ENCODE measurements around the gene IKZF4.
"Not testable (repeated sequence)": the region's sequence is repeated elsewhere in the genome, so short reads cannot be mapped to it uniquely, and the experiment has no call there.

The IKZF4 gene
- 0.67 to 12.1 (median 4.8) reads per million in 9 experiments for total RNA-seq

DNA sequence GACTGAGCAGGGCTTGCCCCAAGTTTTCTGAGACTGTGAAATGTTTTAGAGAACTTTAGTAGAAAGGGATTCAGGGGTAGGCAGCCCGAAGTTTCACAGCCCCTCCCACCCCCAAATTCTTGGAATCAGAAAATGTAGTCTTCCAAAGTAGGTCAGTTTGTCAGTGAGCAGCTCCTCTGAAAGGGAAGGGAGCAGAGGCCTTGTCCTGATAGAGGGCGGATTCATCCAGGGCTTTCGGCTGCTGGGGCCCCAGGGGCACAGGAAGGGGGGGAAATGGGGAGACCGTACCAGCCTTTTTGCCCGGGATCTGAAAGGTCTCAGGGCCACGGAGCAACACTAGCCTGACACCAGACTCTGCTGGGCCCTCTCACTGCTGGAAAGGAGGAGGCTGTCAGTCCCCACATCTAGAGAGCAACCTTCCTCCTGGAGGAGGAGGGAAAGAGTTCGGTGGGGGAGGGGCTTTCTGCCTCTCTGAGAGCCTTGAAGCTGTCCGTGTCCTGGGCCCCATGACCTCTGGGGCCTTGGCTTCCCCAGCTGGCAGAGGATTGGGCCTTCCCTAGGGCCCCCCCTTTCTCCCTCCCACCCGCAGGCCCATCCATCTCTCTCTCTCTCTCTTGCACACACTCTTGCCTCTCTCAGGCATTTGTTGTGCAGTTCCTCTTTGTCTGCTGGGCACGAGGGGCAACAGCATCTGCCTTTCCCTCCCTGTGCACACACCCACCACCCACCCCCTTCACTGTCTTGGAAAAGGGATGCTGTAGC lies at the start of gene IKZF4:
IKZF4 (plus strand) TSS at position 621 of the 762 bp plus-strand sequence. CDS start 451 bp downstream, outside the sequence.
- Mint-ChIP-seq H3K27me3 (no peaks in the 10 kb centered on the region), H3K27ac (peak within 1 kb of the TSS; percentile 42 to 57), H3K36me3 (ENCODE audit: insufficient read depth) (peaks cover 6% of the 10 kb centered on the region), H3K4me3 (peak within 1 kb of the TSS; percentile 67 to 76), H3K9me3 (no peaks in the 10 kb centered on the region), H3K4me1 (ENCODE audit: low read depth in 2 of 2) (peaks cover 0 to 6% of the 10 kb centered on the region in 2 donors)
- ATAC-seq (replicated peaks) (peak; percentile 57), DNase-seq (no peak)

DNA sequence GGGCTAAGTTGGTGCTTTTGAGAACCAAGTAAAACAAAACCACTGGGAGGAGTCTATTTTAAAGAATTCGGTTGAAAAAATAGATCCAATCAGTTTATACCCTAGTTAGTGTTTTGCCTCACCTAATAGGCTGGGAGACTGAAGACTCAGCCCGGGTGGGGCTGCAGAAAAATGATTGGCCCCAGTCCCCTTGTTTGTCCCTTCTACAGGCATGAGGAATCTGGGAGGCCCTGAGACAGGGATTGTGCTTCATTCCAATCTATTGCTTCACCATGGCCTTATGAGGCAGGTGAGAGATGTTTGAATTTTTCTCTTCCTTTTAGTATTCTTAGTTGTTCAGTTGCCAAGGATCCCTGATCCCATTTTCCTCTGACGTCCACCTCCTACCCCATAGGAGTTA lies 48.8 kb upstream of the IKZF4 start:
- no peak overlapping the region for H3K27ac Mint-ChIP-seq
- ATAC-seq (replicated peaks): no peak
- H3K27me3 Mint-ChIP-seq: no peaks in the 10 kb centered on the region
- no peaks in the 10 kb centered on the region for H3K9me3 Mint-ChIP-seq
- peaks cover 19 to 20% of the 10 kb centered on the region in 2 donors for H3K4me1 Mint-ChIP-seq (ENCODE audit: low read depth in 2 of 2)
- H3K36me3 Mint-ChIP-seq (ENCODE audit: insufficient read depth): peaks cover 5% of the 10 kb centered on the region
- H3K4me3 Mint-ChIP-seq: no peak overlapping the region
- no peak for DNase-seq

DNA sequence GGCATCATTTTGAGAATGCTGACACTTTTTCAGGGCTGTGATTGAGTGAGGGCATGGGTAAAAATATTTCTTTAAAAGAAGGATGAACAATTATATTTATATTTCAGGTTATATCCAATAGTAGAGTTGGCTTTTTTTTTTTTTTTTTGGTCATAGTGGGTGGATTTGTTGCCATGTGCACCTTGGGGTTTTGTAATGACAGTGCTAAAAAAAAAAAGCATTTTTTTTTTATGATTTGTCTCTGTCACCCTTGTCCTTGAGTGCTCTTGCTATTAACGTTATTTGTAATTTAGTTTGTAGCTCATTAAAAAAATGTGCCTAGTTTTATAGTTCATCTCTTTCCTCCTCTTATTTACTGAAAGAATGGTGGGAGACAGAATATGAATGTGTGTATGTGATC lies 48.4 kb upstream of the IKZF4 start:
- no peak for DNase-seq
- Mint-ChIP-seq H3K36me3 (ENCODE audit: insufficient read depth) (peaks cover 5% of the 10 kb centered on the region), H3K9me3 (no peaks in the 10 kb centered on the region), H3K4me1 (ENCODE audit: low read depth in 2 of 2) (peaks cover 17 to 18% of the 10 kb centered on the region in 2 donors), H3K4me3 (no peak overlapping the region), H3K27me3 (no peaks in the 10 kb centered on the region), H3K27ac (no peak overlapping the region)
- no peak for ATAC-seq (replicated peaks)

DNA sequence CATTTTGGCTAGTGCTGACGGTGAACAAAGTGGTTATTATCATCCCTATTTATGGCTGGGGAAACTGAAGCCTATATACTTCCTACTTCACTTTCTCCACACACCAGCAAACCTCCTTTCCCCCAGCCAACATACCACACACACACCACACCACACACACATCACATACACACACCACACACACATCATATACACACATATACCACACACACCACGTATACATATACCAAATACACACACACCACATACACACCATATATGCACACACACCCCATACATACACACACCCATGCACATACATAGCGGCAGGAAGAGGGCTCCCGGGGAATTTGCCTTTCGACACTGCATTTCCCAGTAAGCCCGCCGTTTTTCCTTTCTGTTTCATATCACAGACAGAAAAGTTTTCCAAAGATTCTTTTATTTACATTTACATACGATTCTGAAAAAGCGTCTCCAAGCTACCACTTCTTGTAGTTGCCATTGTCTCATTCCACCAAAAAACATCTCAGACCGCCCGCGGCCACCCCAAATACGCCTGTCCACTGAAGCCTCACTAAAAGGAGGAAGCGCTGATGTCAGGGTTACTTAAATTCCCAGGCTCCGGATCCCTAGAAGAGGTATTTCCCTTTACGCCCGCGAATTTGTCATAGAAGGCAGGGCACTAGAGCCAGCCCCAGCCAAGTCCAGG lies 47.8 kb upstream of the IKZF4 start:
- DNase-seq (no peak), ATAC-seq (replicated peaks) (no peak)
- Mint-ChIP-seq H3K27me3 (no peaks in the 10 kb centered on the region), H3K27ac (no peak overlapping the region), H3K4me3 (no peak overlapping the region), H3K9me3 (no peaks in the 10 kb centered on the region), H3K4me1 (ENCODE audit: low read depth in 2 of 2) (peaks cover 15% of the 10 kb centered on the region in 2 donors), H3K36me3 (ENCODE audit: insufficient read depth) (peaks cover 5% of the 10 kb centered on the region)

DNA sequence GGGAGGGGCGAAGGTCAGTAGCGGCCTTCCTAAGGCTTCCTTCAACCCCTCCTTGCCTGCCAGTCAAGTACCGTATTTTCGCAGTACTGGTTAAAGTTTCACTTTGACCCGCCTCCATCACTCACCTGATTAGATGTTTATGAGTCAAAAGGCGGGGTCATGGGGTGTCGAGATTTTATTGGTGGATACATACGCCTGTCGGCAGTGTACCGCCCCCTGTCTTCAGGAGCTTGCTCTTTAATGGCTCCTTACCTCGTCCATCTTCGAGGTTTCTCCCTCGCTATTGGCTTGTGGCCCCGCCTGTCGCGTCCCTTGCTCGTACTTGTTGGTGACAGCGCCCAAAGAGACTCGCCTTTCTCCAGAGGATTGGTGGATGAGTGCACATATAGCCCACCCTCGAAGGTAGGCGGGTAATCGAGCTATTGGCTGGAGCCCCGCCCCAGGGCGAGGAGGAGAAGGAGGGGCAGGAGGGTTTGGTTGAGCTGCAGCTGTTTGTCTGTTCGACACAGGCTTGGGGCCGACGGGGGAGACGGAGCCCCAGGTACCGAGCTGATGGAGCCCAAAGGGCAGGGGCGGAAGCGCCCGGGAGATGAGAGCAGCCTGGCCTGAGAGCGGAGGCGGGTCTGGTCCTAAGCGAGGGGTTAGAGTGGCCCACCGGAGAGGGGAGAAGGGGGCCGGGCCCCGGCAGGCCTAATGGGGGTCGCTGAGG lies 47.1 kb upstream of the IKZF4 start, which contains the start of gene RAB5B:
RAB5B (plus strand) TSS at position 480 of the 709 bp plus-strand sequence. CDS start 12,883 bp downstream, outside the sequence.
- Mint-ChIP-seq H3K4me1 (ENCODE audit: low read depth in 2 of 2) (peaks cover 16 to 18% of the 10 kb centered on the region in 2 donors), H3K4me3 (no peak within 1 kb of the TSS), H3K36me3 (ENCODE audit: insufficient read depth) (peaks cover 5% of the 10 kb centered on the region), H3K9me3 (no peaks in the 10 kb centered on the region), H3K27me3 (no peaks in the 10 kb centered on the region), H3K27ac (no peak within 1 kb of the TSS)
- DNase-seq (peak; percentile 95 to 97 (median 96)), ATAC-seq (replicated peaks) (peak; percentile 88)

DNA sequence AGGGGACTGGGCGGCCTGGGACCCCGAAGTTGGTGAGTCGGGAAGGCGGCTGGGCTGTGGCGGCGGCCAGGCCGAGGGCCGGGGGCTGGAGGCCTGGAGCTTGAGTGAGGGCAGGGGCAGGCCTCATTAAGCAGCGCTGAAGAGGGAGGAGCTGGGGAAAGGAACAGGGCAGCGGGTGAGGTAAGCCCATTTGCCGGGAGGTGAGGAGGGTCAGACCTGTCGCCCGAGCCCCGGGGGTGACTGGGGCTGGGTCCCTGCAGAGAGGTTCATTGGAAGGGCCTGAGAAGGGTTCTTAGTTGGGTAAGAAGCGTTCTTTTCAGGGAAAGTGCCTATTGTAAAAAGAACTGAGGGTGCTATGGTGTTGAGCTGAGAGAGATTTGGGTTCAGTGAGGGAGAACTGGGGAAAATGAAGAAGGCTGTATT lies 46.5 kb upstream of the IKZF4 start:
- Mint-ChIP-seq H3K9me3 (no peaks in the 10 kb centered on the region), H3K4me1 (ENCODE audit: low read depth in 2 of 2) (peaks cover 19 to 23% of the 10 kb centered on the region in 2 donors), H3K27me3 (no peaks in the 10 kb centered on the region), H3K4me3 (no peak overlapping the region), H3K36me3 (ENCODE audit: insufficient read depth) (peaks cover 5% of the 10 kb centered on the region), H3K27ac (no peak overlapping the region)
- peak in 1 of 3 experiments; percentile 31 for DNase-seq
- no peak for ATAC-seq (replicated peaks)

DNA sequence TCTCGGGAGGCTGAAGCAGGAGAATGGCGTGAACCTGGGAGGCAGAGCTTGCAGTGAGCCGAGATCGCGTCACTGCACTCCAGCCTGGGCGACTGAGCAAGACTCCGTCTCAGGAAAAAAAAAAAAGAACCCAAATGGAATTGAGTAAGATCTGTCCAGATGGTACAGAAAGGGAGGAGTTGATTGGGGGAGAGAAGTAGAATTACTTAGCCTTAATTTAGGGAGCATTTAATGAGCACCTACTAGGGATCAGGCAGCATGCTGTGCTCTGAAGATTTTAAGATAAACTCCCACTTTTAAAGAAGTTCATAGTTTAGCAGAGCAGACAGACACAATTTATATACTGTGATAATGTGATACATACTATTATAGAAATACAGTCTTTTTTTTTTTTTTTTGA lies 42.5 kb upstream of the IKZF4 start:
- ATAC-seq (replicated peaks) (no peak), DNase-seq (no peak)
- peak overlapping the region; percentile 35 to 49 for H3K27ac Mint-ChIP-seq
- peaks cover 24% of the 10 kb centered on the region for H3K36me3 Mint-ChIP-seq (ENCODE audit: insufficient read depth)
- H3K4me1 Mint-ChIP-seq (ENCODE audit: low read depth in 2 of 2): peaks cover 19 to 29% of the 10 kb centered on the region in 2 donors
- H3K9me3 Mint-ChIP-seq: no peaks in the 10 kb centered on the region
- peak overlapping the region in 1 of 2 donors; percentile 17 for H3K4me3 Mint-ChIP-seq
- no peaks in the 10 kb centered on the region for H3K27me3 Mint-ChIP-seq

DNA sequence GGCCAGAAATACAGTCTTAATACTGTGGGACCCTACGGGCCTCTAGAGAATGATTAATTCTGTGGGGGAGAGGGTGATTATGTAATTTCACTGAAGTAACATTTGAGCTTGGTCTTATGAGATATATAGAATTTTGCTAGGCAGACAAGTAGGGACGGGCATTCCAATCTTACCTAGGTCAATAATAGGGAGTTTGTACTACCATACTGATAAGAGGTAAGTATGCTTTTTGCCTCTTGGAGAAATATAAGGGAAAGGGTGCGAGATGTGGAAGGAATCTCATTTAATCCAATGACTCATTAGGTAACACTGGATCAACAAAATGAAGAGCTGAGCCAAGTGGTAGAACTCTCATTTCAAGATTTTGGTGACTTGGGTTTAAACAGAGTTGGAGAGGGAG lies 41.8 kb upstream of the IKZF4 start:
- Mint-ChIP-seq H3K36me3 (ENCODE audit: insufficient read depth) (peaks cover 30% of the 10 kb centered on the region), H3K27ac (no peak overlapping the region), H3K4me1 (ENCODE audit: low read depth in 2 of 2) (peaks cover 20 to 29% of the 10 kb centered on the region in 2 donors), H3K9me3 (no peaks in the 10 kb centered on the region), H3K4me3 (no peak overlapping the region), H3K27me3 (no peaks in the 10 kb centered on the region)
- no peak for DNase-seq
- no peak for ATAC-seq (replicated peaks)

DNA sequence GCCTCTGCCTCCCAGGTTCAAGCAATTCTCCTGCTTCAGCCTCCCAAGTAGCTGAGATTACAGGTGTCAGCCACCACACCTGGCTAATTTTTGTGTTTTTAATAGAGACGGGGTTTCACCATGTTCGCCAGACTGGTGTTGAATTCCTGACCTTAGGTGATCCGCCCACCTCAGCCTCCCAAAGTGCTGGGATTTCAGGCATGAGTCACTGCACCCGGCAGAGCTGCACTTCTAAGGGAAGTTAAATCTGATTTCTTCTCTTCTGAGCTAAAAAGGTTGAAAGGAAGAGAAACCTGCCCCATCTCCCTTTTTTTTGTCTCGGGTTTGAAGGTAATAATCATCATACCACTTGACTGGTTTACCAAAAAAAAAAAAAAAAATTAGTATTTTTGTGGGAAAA lies 39.0 kb upstream of the IKZF4 start:
- Mint-ChIP-seq H3K4me1 (ENCODE audit: low read depth in 2 of 2) (peaks cover 13 to 31% of the 10 kb centered on the region in 2 donors), H3K36me3 (ENCODE audit: insufficient read depth) (peaks cover 42% of the 10 kb centered on the region)
- not testable (repeated sequence) for H3K9me3 Mint-ChIP-seq; H3K27me3 Mint-ChIP-seq; H3K27ac Mint-ChIP-seq; H3K4me3 Mint-ChIP-seq; DNase-seq; ATAC-seq (replicated peaks)

DNA sequence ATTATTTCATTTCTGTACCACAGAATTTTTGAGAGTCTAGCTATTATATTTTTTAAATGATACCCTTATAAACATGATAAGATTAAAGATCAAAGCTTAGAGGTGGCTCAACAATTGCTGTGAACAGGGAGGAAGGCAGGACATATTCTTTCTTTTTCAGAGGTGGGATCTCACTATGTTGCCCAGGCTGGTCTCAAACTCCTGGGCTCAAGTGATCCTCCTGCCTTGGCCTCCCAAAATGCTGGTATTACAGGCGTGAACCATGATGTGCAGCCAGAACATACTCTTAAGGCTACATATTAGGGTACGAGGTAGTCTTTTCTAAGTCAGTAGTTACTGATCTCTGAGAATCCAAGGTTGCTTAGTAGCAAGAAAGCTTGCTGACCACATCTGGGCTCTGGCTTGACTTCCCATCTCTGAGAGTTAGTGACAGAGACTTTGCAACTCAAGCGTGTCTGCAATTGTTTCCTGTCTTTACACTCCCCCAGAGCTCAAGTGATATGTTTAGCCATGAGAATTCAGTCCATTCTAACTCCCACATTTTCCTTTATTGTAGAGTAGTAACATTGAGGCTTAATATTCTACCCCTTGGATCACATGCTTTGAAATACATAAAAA lies 38.4 kb upstream of the IKZF4 start:
- no peak overlapping the region for H3K4me3 Mint-ChIP-seq
- H3K9me3 Mint-ChIP-seq: no peaks in the 10 kb centered on the region
- ATAC-seq (replicated peaks) (no peak), DNase-seq (no peak)
- peaks cover 10 to 30% of the 10 kb centered on the region in 2 donors for H3K4me1 Mint-ChIP-seq (ENCODE audit: low read depth in 2 of 2)
- no peak overlapping the region for H3K27ac Mint-ChIP-seq
- peaks cover 44% of the 10 kb centered on the region for H3K36me3 Mint-ChIP-seq (ENCODE audit: insufficient read depth)
- no peaks in the 10 kb centered on the region for H3K27me3 Mint-ChIP-seq

DNA sequence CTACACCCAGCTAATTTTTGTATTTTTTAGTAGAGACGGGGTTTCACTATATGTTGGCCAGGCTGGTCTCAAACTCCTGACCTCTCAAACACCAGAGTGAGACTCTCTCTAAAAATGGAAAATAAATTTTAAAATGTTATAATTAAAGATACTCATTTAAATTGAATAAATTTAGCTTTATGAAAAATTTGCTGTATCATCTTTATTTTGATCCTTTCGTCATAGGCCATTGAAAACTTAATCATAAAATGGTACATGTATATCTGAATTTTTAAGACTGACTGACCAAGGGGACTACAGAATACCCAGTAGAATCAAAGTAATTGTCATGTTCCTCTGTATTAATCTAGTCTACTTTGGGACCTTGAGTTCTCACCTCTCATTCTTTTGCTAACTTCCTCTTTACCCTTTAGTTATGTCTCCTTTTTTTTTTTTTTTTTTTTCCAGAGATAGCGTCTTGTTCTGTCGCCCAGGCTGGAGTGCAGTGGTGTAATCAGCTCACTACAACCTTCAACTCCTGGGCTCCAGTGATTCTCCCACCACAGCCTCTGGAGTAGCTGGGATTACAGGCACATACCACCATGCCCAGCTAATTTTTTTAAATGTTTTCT lies 37.5 kb upstream of the IKZF4 start:
- H3K36me3 Mint-ChIP-seq (ENCODE audit: insufficient read depth): peaks cover 52% of the 10 kb centered on the region
- no peak for ATAC-seq (replicated peaks)
- no peaks in the 10 kb centered on the region for H3K27me3 Mint-ChIP-seq
- H3K4me3 Mint-ChIP-seq: no peak overlapping the region
- no peak overlapping the region for H3K27ac Mint-ChIP-seq
- H3K9me3 Mint-ChIP-seq: no peaks in the 10 kb centered on the region
- peaks cover 6 to 23% of the 10 kb centered on the region in 2 donors for H3K4me1 Mint-ChIP-seq (ENCODE audit: low read depth in 2 of 2)
- no peak for DNase-seq

DNA sequence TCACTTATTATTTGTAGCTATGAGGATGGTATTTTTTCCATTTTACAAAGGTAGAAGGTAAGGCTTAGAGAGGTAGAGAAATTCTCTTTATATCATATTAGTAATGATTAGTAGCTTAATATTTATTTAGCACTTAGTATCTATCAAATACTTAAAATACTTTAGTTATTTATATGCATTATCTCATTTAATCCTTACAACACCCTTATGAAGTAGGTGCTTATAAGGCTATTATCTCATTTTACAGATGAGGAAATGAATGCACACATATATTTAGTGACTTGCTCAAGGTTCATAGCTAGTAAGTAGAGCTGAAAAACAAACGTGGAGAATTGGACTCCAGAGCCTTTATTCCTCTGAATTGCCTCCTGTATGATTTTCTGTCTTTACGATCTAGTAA lies 36.0 kb upstream of the IKZF4 start:
- H3K27ac Mint-ChIP-seq: no peak overlapping the region
- no peaks in the 10 kb centered on the region for H3K9me3 Mint-ChIP-seq
- no peak for ATAC-seq (replicated peaks)
- DNase-seq: no peak
- H3K4me1 Mint-ChIP-seq (ENCODE audit: low read depth in 2 of 2): peaks cover 2 to 13% of the 10 kb centered on the region in 2 donors
- no peak overlapping the region for H3K4me3 Mint-ChIP-seq
- H3K36me3 Mint-ChIP-seq (ENCODE audit: insufficient read depth): peaks cover 64% of the 10 kb centered on the region
- H3K27me3 Mint-ChIP-seq: no peaks in the 10 kb centered on the region

DNA sequence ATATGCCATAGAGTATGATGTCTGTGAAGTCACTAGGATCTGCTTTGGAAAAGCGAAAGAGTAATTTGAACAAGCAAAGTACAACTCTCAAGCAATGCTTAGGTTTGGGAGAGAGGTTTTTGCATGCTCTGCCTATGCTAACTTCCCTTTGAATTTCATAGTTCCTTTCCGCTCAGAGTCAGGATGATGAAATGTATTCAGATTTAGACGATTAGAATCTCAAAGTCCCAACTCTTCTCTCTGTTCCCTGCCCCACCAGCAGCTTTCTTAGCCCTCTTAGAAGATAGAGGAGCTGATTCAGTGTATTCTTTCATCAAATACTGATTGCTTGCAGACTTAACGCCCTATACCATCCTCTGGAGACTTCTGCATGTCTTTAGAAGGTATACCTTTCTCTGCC lies 35.5 kb upstream of the IKZF4 start:
- Mint-ChIP-seq H3K4me1 (ENCODE audit: low read depth in 2 of 2) (peaks cover 2 to 10% of the 10 kb centered on the region in 2 donors), H3K27me3 (no peaks in the 10 kb centered on the region), H3K9me3 (no peaks in the 10 kb centered on the region), H3K27ac (no peak overlapping the region), H3K36me3 (ENCODE audit: insufficient read depth) (peaks cover 66% of the 10 kb centered on the region), H3K4me3 (no peak overlapping the region)
- DNase-seq: no peak
- no peak for ATAC-seq (replicated peaks)
